Suprapubic skin (tissue), 3 donors: ENCODE data around the gene ARHGEF7.

ENCODE experiments used
- EP300 ChIP-seq: sonication (generic); formaldehyde crosslinking; IDR thresholded peaks from one replicate; pipeline ENCODE4 v1.6.1; 2017; ENCODE audit warnings: antibody characterized with exemption
- TF ChIP-seq, protein P1 (sequence below), 2 donors: fragments of 200-600 bp in 1 of 2; fragments of 450-650 bp in 1 of 2; sonication (generic) in 1 of 2; IDR thresholded peaks; one replicate each; pipeline ENCODE4 v1.5.1; 2016 to 2019; ENCODE audit warnings: antibody characterized with exemption in 2 of 2, mild to moderate bottlenecking in 1 of 2, moderate library complexity in 1 of 2

GRCh38 chr13:111275995-111276618 is 161.0 kb downstream of the ARHGEF7 start:
- TF ChIP-seq EP300, result no peak
- TF ChIP-seq, protein P1, sequence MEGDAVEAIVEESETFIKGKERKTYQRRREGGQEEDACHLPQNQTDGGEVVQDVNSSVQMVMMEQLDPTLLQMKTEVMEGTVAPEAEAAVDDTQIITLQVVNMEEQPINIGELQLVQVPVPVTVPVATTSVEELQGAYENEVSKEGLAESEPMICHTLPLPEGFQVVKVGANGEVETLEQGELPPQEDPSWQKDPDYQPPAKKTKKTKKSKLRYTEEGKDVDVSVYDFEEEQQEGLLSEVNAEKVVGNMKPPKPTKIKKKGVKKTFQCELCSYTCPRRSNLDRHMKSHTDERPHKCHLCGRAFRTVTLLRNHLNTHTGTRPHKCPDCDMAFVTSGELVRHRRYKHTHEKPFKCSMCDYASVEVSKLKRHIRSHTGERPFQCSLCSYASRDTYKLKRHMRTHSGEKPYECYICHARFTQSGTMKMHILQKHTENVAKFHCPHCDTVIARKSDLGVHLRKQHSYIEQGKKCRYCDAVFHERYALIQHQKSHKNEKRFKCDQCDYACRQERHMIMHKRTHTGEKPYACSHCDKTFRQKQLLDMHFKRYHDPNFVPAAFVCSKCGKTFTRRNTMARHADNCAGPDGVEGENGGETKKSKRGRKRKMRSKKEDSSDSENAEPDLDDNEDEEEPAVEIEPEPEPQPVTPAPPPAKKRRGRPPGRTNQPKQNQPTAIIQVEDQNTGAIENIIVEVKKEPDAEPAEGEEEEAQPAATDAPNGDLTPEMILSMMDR (IDR thresholded peaks at IDR 0.05), result no peak
